Measurements from ENCODE around the gene ASB18.
"Not testable (repeated sequence)": the region's sequence is repeated elsewhere in the genome, so short reads cannot be mapped to it uniquely, and the experiment has no call there.

Gene ASB18

DNA sequence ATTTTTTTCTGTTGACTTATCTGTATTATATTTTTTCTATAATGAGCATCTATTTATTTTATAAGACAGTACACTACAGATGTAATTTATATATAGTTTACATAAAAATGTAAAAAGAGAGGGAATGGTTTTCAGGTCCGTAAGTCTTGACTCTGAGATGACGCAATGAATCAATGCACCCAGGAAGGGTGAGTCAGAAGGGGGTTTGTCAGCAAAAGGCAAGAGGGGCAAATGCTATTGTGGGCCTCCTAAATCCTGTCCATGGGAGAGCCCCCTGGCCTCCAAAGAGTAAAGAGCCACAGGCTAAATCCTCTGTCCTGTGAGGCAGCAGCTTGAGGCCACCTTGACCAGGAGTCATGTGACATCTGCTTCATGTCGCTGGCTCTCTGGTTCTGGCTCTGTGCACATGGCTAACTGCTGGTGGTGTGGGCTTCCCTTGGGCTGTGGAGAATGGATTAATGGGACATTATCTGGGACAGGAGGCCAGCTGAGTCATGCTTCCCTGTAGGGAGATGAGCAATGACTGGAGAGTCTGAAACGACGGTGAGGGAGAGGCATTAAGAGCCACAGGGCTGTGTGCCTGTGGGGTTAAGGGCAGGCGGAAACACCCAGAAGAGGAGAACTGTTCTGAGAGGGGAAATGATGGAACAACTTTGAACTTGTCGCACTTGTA is 22.8 kb upstream of the ASB18 start:
- no peaks in the 10 kb centered on the region; the same call in 1 of the 2 replicates for H3K9me3 ChIP-seq (ENCODE audit: control insufficient read depth, insufficient read depth, low read length)
- no peaks in the 10 kb centered on the region for H3K27me3 ChIP-seq (ENCODE audit: control insufficient read depth, insufficient read depth, low read length)
- no peak overlapping the region for H3K9ac ChIP-seq (ENCODE audit: low read depth, low read length)

DNA sequence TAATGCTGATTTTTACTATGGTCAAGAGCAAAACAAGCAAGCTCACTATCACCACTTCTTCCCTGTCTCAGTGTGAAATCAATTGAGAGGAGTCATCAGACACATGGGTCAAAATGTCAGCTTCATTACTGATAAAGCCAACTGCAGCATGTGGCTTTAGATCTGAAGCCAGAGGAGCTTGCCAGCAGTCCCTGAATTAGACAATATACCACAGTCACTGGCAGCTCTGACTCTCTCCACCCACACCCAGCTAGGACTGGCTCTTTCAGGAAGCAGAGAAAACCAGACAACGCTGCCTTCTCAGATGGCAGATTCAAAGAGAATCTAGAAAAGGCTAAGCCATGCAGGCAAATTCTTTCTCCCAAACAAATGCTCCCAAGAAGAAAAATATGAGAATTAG is 20.0 kb upstream of the ASB18 start:
- Histone ChIP-seq H3K9me3 (ENCODE audit: control insufficient read depth, insufficient read depth, low read length) (no peaks in the 10 kb centered on the region; the same call in 1 of the 2 replicates), H3K4me1 (ENCODE audit: control insufficient read depth, insufficient read depth, low read length) (no peaks in the 10 kb centered on the region), H3K27ac (ENCODE audit: low read depth, low read length) (no peak overlapping the region), H3K4me3 (ENCODE audit: low read depth, low read length) (no peak overlapping the region), H3K9ac (ENCODE audit: low read depth, low read length) (no peak overlapping the region), H3K27me3 (ENCODE audit: control insufficient read depth, insufficient read depth, low read length) (no peaks in the 10 kb centered on the region), H3K36me3 (ENCODE audit: control insufficient read depth, insufficient read depth, low read length) (no peaks in the 10 kb centered on the region)

More for the DNA sequence above, 22.8 kb upstream of the ASB18 start:
- Histone ChIP-seq H3K4me1 (ENCODE audit: control insufficient read depth, insufficient read depth, low read length) (no peaks in the 10 kb centered on the region), H3K27ac (ENCODE audit: low read depth, low read length) (no peak overlapping the region), H3K36me3 (ENCODE audit: control insufficient read depth, insufficient read depth, low read length) (no peaks in the 10 kb centered on the region), H3K4me3 (ENCODE audit: low read depth, low read length) (no peak overlapping the region)

DNA sequence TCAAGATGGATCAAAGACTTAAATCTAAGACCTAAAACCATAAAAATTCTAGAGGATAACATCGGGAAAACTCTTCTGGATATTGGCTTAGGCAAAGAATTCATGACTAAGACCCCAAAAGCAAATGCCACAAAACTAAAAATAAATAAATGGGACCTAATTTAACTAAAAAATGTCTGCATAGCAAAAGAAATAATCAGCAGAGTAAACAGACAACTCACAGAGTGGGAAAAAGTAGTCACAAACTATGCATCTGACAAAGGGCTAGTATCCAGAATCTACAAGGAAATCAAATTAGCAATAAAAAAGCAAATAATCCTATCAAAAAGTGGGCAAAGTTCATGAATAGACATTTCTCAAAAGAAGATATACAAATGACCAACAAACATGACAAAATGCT is 18.2 kb upstream of the ASB18 start:
- Histone ChIP-seq H3K27me3 (ENCODE audit: control insufficient read depth, insufficient read depth, low read length) (no peaks in the 10 kb centered on the region), H3K9me3 (ENCODE audit: control insufficient read depth, insufficient read depth, low read length) (no peaks in the 10 kb centered on the region; the same call in 1 of the 2 replicates), H3K27ac (ENCODE audit: low read depth, low read length) (no peak overlapping the region), H3K36me3 (ENCODE audit: control insufficient read depth, insufficient read depth, low read length) (no peaks in the 10 kb centered on the region), H3K9ac (ENCODE audit: low read depth, low read length) (no peak overlapping the region), H3K4me3 (ENCODE audit: low read depth, low read length) (no peak overlapping the region), H3K4me1 (ENCODE audit: control insufficient read depth, insufficient read depth, low read length) (no peaks in the 10 kb centered on the region)

DNA sequence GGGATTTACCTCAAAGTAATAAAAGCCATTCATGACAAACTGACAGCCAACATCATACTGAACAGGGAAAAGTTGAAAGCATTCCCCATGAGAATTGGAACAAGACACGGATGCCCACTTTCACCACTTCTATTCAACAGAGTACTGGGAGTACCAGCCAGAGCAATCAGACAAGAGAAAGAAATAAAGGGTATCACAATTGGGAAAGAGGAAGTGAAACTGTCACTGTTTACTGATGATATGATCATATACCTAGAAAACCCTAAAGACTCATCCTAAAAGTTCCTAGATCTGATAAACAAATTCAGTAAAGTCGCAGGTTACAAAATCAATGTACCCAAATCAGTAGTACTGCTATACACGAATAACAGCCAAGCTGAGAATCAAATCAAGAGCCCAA is 17.2 kb upstream of the ASB18 start:
- H3K9me3 ChIP-seq (ENCODE audit: control insufficient read depth, insufficient read depth, low read length), result no peaks in the 10 kb centered on the region; the same call in 1 of the 2 replicates
- H3K4me1 ChIP-seq (ENCODE audit: control insufficient read depth, insufficient read depth, low read length), result no peaks in the 10 kb centered on the region
- H3K27me3 ChIP-seq (ENCODE audit: control insufficient read depth, insufficient read depth, low read length), result no peaks in the 10 kb centered on the region
- no peak overlapping the region for H3K9ac ChIP-seq (ENCODE audit: low read depth, low read length)
- H3K36me3 ChIP-seq (ENCODE audit: control insufficient read depth, insufficient read depth, low read length), result no peaks in the 10 kb centered on the region
- H3K27ac ChIP-seq (ENCODE audit: low read depth, low read length), result no peak overlapping the region
- H3K4me3 ChIP-seq (ENCODE audit: low read depth, low read length), result no peak overlapping the region

DNA sequence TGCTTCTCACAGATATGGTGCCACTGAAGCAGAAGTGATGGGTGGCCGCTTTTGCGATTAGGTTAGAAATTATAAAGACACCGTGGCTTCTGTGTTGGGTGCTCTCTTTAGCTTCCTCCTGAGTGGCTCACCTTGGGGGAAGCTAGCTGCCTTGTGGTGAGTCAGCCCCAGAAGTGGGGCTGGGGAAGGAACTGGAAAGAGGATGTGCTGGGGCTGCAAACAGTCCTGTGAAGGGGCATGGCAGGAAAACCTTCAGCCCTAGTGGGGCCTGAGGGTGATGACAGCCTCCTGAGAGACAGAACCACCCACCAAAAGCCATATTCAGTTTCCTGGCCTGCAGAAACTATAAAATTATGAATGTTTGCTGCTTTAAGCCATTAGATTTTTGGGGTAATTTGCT is 8.9 kb upstream of the ASB18 start:
- Histone ChIP-seq H3K27ac (ENCODE audit: low read depth, low read length) (no peak overlapping the region), H3K4me3 (ENCODE audit: low read depth, low read length) (no peak overlapping the region), H3K9me3 (ENCODE audit: control insufficient read depth, insufficient read depth, low read length) (peaks cover 13% of the 10 kb centered on the region), H3K9ac (ENCODE audit: low read depth, low read length) (no peak overlapping the region), H3K4me1 (ENCODE audit: control insufficient read depth, insufficient read depth, low read length) (no peaks in the 10 kb centered on the region), H3K27me3 (ENCODE audit: control insufficient read depth, insufficient read depth, low read length) (no peaks in the 10 kb centered on the region), H3K36me3 (ENCODE audit: control insufficient read depth, insufficient read depth, low read length) (no peaks in the 10 kb centered on the region)

DNA sequence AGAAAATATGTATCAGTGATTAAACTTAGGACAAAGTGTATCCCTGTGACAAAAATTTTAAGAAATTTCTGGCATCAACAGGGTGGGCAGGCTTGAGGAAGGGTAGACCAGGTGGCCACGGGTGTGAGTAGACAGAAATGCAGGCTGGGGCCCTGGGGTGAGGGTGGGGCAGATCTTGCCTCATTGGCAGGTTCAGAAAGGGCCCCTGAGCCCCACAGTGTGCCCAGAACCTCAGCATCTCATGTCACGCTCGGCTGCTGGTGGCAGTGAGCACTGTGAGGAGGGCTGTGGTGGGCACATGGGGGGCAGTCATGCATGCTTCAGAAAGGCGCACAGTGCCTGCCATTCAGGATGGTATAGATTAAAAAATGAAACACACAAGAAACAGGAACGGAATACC is 7.6 kb upstream of the ASB18 start:
- Histone ChIP-seq H3K9me3 (ENCODE audit: control insufficient read depth, insufficient read depth, low read length) (peaks cover 13% of the 10 kb centered on the region), H3K4me3 (ENCODE audit: low read depth, low read length) (no peak overlapping the region), H3K27ac (ENCODE audit: low read depth, low read length) (no peak overlapping the region), H3K36me3 (ENCODE audit: control insufficient read depth, insufficient read depth, low read length) (no peaks in the 10 kb centered on the region), H3K9ac (ENCODE audit: low read depth, low read length) (no peak overlapping the region), H3K27me3 (ENCODE audit: control insufficient read depth, insufficient read depth, low read length) (no peaks in the 10 kb centered on the region), H3K4me1 (ENCODE audit: control insufficient read depth, insufficient read depth, low read length) (no peaks in the 10 kb centered on the region)

DNA sequence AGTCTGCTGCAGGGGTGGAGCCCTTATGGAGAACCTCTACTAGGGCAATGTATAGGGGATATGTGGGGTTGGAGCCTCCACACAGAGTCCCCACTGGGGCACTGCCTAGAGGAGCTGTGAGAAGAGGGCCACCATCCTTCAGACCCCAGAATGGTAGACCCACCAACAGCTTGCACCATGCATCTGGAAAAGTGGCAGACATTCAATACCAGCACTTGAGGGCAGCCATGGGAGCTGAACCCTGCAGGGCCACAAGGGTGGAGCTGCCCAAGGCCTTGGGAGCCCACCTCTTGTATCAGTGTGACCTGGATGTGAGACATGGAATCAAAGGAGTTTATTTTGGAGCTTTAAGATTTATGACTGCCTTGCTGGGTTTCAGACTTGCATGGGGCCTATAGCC is 5.7 kb upstream of the ASB18 start:
- H3K27ac ChIP-seq (ENCODE audit: low read depth, low read length); H3K27me3 ChIP-seq (ENCODE audit: control insufficient read depth, insufficient read depth, low read length); H3K9ac ChIP-seq (ENCODE audit: low read depth, low read length); H3K4me3 ChIP-seq (ENCODE audit: low read depth, low read length); H3K4me1 ChIP-seq (ENCODE audit: control insufficient read depth, insufficient read depth, low read length); H3K36me3 ChIP-seq (ENCODE audit: control insufficient read depth, insufficient read depth, low read length): not testable (repeated sequence)
- peaks cover 13% of the 10 kb centered on the region for H3K9me3 ChIP-seq (ENCODE audit: control insufficient read depth, insufficient read depth, low read length)

DNA sequence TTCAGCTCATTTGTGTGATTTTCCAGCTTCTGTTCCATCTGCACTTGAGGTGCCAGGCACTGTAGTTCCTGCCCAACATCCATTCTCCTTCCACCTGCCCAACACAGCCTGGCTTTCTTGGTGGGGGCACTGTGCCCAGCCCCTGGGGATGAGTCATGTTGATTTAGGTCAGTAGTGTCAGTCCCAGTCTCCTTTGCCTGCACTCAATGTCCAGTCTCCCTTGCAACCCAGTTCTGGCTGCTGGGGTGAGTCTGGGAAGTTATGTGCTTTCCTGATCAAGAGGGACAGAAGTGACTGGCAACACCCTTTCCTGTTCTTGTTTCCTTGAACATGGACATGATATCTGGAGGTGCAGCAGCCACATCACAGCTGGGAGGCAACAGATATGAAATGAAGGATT is 1.5 kb upstream of the ASB18 start:
- no peak overlapping the region for H3K9ac ChIP-seq (ENCODE audit: low read depth, low read length)
- peaks cover 13% of the 10 kb centered on the region for H3K9me3 ChIP-seq (ENCODE audit: control insufficient read depth, insufficient read depth, low read length)
- no peaks in the 10 kb centered on the region for H3K4me1 ChIP-seq (ENCODE audit: control insufficient read depth, insufficient read depth, low read length)
- H3K27me3 ChIP-seq (ENCODE audit: control insufficient read depth, insufficient read depth, low read length), result no peaks in the 10 kb centered on the region
- no peaks in the 10 kb centered on the region for H3K36me3 ChIP-seq (ENCODE audit: control insufficient read depth, insufficient read depth, low read length)
- no peak overlapping the region for H3K27ac ChIP-seq (ENCODE audit: low read depth, low read length)
- no peak overlapping the region for H3K4me3 ChIP-seq (ENCODE audit: low read depth, low read length)

DNA sequence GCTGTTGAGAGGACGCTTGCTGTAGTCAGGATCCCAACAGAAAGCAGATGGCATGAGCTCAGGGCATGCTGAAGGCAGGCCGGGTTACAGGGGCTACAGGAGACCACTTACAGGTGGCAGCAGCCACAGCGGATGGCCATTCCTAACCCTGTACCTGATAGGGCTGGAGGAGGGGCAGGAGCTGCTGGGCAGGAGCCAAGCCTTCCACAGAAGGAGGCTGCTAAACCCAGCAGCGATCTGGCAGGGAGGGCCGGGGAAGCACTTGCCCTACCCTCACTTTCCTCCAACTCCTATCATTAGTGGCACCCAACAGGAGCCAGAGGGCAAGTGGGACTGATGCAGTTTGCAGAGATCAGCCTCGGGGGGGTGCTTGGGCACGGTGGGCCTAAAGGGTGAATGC is 2.0 kb downstream of the ASB18 start:
- Histone ChIP-seq H3K9me3 (ENCODE audit: control insufficient read depth, insufficient read depth, low read length) (no peaks in the 10 kb centered on the region), H3K27ac (ENCODE audit: low read depth, low read length) (no peak overlapping the region), H3K4me3 (ENCODE audit: low read depth, low read length) (no peak overlapping the region), H3K4me1 (ENCODE audit: control insufficient read depth, insufficient read depth, low read length) (no peaks in the 10 kb centered on the region), H3K36me3 (ENCODE audit: control insufficient read depth, insufficient read depth, low read length) (no peaks in the 10 kb centered on the region), H3K27me3 (ENCODE audit: control insufficient read depth, insufficient read depth, low read length) (no peaks in the 10 kb centered on the region), H3K9ac (ENCODE audit: low read depth, low read length) (no peak overlapping the region)

DNA sequence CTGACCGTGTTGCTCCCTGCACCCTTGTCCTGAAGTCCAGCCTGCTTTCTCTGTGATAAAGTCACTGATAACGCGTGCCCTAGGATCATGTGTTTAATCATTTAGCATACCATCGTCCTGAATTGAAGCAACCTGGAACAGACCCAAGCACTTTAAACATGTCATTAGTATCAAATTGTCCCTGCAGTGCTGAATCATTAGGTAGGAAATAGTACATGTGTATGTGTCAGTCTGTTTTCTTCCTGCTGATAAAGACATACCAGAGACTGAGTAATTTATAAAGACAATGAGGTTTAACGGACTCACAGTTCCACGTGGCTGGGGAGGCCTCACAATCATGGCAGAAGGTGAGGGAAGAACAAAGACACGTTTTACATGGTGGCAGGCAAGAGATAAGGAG is 2.8 kb downstream of the ASB18 start:
- Histone ChIP-seq H3K27me3 (ENCODE audit: control insufficient read depth, insufficient read depth, low read length) (no peaks in the 10 kb centered on the region), H3K36me3 (ENCODE audit: control insufficient read depth, insufficient read depth, low read length) (no peaks in the 10 kb centered on the region), H3K27ac (ENCODE audit: low read depth, low read length) (no peak overlapping the region), H3K9me3 (ENCODE audit: control insufficient read depth, insufficient read depth, low read length) (no peaks in the 10 kb centered on the region), H3K4me3 (ENCODE audit: low read depth, low read length) (no peak overlapping the region), H3K9ac (ENCODE audit: low read depth, low read length) (no peak overlapping the region), H3K4me1 (ENCODE audit: control insufficient read depth, insufficient read depth, low read length) (peaks cover 3% of the 10 kb centered on the region; the same call in 1 of the 2 replicates)

DNA sequence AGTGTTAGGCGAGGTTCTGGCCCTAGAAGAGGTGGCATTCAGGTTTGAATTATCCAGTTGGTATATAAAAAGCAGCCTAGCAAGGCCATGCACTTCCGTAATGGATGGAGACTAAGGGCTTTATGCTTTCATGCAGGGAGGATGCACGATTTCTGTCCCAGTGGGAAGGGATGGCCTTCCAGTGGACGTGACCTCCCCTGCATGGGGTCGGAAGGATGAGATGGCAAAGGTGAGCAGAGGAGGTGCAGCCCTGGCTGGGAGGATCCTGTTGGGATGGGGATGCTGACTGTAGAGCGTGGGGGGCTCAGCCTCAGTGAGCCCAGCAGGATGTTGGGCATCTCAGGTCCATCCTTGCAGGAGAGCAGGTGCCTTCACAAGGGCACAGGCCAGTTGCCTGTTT is 4.8 kb downstream of the ASB18 start:
- H3K27ac ChIP-seq (ENCODE audit: low read depth, low read length), result no peak overlapping the region
- no peaks in the 10 kb centered on the region for H3K27me3 ChIP-seq (ENCODE audit: control insufficient read depth, insufficient read depth, low read length)
- H3K4me1 ChIP-seq (ENCODE audit: control insufficient read depth, insufficient read depth, low read length), result peaks cover 6% of the 10 kb centered on the region
- no peaks in the 10 kb centered on the region for H3K9me3 ChIP-seq (ENCODE audit: control insufficient read depth, insufficient read depth, low read length)
- H3K9ac ChIP-seq (ENCODE audit: low read depth, low read length), result no peak overlapping the region
- H3K4me3 ChIP-seq (ENCODE audit: low read depth, low read length), result no peak overlapping the region
- no peaks in the 10 kb centered on the region for H3K36me3 ChIP-seq (ENCODE audit: control insufficient read depth, insufficient read depth, low read length)
